HUES6 (cell line): ENCODE measurements around the gene ARRB1.

ENCODE experiments used
- H3K27ac ChIP-seq: 2 replicates; pipeline ENCODE4 v1.7.0; 2013; ENCODE audit warnings: low read depth, mild to moderate bottlenecking, low read length, inconsistent platforms
- H3K27me3 ChIP-seq: 2 replicates; pipeline ENCODE4 v1.6.1; 2013; ENCODE audit warnings: low read length; ENCODE audit not compliant: control insufficient read depth, insufficient read depth
- H3K36me3 ChIP-seq: 2 replicates; pipeline ENCODE4 v1.6.1; 2013; ENCODE audit warnings: low read length; ENCODE audit not compliant: control insufficient read depth, insufficient read depth
- H3K4me1 ChIP-seq: 2 replicates; pipeline ENCODE4 v1.6.1; 2013; ENCODE audit warnings: low read length; ENCODE audit not compliant: control insufficient read depth, insufficient read depth
- H3K4me3 ChIP-seq: 2 replicates; pipeline ENCODE4 v1.5.1; 2013; ENCODE audit warnings: low read depth, low read length
- H3K9ac ChIP-seq: one replicate; pipeline ENCODE4 v1.6.1; 2013; ENCODE audit warnings: mild to moderate bottlenecking, low read length
- H3K9me3 ChIP-seq: 2 replicates; pipeline ENCODE4 v1.6.1; 2013; ENCODE audit warnings: low read depth, low read length; ENCODE audit not compliant: control insufficient read depth, insufficient read depth

ARRB1 gene

GRCh38 chr11:75323609-75324008, 27.9 kb downstream of the ARRB1 start:
- Histone ChIP-seq H3K27ac (0 out of 2 replicates have a peak overlapping the region, but pooled peaks have one; percentile 42), H3K4me1 (peaks cover 64% of the 10 kb centered on the region), H3K27me3 (no peaks in the 10 kb centered on the region)

DNA sequence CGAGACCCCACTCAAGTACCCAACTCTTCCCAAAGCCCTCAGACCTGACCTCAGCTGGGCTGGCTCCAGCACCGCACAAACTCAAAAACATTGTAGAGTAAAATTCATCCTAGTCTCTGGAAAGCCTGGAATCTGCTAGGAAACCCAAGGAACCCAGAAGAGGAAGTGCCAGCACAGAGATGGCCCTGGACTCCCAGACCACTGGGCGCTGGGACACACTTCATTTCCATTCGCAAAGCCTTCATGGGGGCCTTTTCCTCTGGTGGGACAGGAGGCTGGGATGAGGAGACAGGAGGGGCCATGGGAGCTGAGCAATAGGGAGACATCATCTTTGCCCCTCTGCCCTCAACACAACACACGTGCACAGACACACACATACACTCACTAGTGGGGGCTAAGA, 30.8 kb downstream of the ARRB1 start:
- H3K27me3 ChIP-seq, result no peaks in the 10 kb centered on the region
- H3K4me1 ChIP-seq, result peaks cover 63% of the 10 kb centered on the region
- no peak overlapping the region for H3K4me3 ChIP-seq
- H3K27ac ChIP-seq, result peak overlapping the region; percentile 34; the same call in 1 of the 2 replicates
- H3K9me3 ChIP-seq, result no peaks in the 10 kb centered on the region
- no peak overlapping the region for H3K9ac ChIP-seq
- peaks cover 30% of the 10 kb centered on the region; the same call in 1 of the 2 replicates for H3K36me3 ChIP-seq

More at GRCh38 chr11:75323609-75324008, 27.9 kb downstream of the ARRB1 start:
- Histone ChIP-seq H3K4me3 (no peak overlapping the region), H3K36me3 (peaks cover 37% of the 10 kb centered on the region; the same call in 1 of the 2 replicates), H3K9ac (no peak overlapping the region), H3K9me3 (no peaks in the 10 kb centered on the region)

DNA sequence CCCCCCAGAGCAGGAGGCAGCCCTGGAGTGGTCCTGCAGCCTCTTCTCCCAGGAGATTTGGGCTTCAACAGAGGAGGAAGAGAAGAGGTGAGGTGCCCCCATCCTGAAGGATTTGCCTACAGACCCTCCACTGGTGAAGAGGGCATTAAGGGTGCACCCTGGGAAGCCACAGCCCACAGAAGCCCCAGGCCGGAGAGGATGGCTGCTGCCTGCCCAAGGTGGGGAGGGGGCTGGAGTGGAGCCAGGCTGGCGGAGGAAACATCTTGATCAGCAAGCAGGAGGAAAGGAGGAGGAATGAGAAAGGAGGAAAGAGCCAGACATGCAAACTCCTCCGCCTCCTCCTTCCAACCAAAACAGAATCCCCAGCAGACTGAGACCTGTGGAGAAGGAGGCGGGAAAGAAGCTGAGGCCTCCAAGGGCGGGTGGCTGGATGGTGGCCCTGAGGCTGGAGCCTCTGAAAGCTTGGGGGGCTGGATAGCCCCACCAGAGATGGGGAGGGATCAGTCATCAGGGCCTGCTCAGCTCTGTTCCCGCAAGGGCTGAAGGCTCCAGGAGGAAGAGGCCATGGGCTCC, 31.3 kb downstream of the ARRB1 start:
- Histone ChIP-seq H3K27me3 (no peaks in the 10 kb centered on the region), H3K9me3 (no peaks in the 10 kb centered on the region), H3K4me3 (no peak overlapping the region), H3K27ac (peak overlapping the region; percentile 34; the same call in 1 of the 2 replicates), H3K4me1 (peaks cover 66% of the 10 kb centered on the region), H3K9ac (no peak overlapping the region), H3K36me3 (peaks cover 28% of the 10 kb centered on the region; the same call in 1 of the 2 replicates)

GRCh38 chr11:75319035-75319877, 32.2 kb downstream of the ARRB1 start:
- H3K4me1 ChIP-seq, result peaks cover 65% of the 10 kb centered on the region

DNA sequence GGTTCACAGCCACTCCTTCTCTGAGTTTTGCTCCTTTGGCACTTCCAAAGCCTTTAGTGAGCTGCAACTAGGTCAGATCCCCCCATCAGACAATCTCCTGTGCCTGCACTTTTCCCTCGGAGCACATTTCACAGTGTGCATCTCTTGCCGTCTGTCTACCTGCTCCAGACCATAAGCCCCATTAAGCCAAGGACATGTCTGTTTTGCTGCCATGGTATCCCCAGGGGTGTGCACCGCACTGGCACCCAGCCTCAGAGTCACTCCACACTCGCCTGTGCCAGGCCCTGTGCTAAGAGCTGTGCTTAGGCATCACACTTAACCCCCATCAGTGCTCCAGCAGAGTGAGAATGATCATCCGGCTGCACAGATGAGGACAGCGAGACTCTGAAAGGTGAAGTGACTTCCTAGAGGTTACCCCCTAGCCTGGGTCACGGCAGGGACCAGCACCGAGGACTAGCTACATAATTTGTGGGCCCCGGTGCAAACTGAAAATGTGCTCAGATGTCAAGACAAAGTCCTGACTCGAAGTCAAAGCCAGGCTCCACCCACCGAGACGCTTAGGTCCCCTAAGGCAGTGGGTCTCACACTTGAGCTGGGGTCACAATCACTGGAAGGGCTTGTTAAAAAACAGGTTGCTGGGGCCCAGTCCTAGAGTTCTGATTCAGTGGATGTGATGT, 33.9 kb downstream of the ARRB1 start:
- Histone ChIP-seq H3K9ac (peak overlapping the region; percentile 50), H3K4me3 (no peak overlapping the region), H3K9me3 (no peaks in the 10 kb centered on the region), H3K27me3 (no peaks in the 10 kb centered on the region), H3K27ac (no peak overlapping the region), H3K4me1 (peaks cover 54% of the 10 kb centered on the region), H3K36me3 (peaks cover 15% of the 10 kb centered on the region; the same call in 1 of the 2 replicates)

More at GRCh38 chr11:75319035-75319877, 32.2 kb downstream of the ARRB1 start:
- Histone ChIP-seq H3K27me3 (no peaks in the 10 kb centered on the region), H3K4me3 (no peak overlapping the region), H3K27ac (no peak overlapping the region), H3K36me3 (peaks cover 24% of the 10 kb centered on the region; the same call in 1 of the 2 replicates), H3K9me3 (no peaks in the 10 kb centered on the region), H3K9ac (no peak overlapping the region)

DNA sequence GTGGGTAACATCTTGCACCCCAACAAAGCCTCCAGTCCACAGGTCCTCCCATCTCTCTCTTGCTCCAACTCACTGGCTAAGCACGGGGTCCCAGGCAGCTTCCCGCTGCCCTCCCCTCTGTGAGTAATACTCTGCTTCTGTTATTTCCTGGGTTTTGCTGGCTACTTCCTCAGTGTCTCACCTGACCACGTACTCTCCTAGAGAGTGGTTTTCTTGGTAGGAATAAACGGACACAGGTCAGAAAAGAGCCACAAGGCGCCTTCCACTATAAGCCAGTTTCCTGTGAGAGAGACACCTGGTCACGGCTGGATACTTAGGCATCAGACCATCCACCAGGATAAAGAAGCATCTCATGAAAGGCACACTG, 36.0 kb downstream of the ARRB1 start:
- Histone ChIP-seq H3K27me3 (no peaks in the 10 kb centered on the region), H3K4me1 (peaks cover 55% of the 10 kb centered on the region), H3K36me3 (peaks cover 8% of the 10 kb centered on the region; the same call in 1 of the 2 replicates), H3K27ac (no peak overlapping the region), H3K9ac (no peak overlapping the region), H3K9me3 (no peaks in the 10 kb centered on the region), H3K4me3 (no peak overlapping the region)

DNA sequence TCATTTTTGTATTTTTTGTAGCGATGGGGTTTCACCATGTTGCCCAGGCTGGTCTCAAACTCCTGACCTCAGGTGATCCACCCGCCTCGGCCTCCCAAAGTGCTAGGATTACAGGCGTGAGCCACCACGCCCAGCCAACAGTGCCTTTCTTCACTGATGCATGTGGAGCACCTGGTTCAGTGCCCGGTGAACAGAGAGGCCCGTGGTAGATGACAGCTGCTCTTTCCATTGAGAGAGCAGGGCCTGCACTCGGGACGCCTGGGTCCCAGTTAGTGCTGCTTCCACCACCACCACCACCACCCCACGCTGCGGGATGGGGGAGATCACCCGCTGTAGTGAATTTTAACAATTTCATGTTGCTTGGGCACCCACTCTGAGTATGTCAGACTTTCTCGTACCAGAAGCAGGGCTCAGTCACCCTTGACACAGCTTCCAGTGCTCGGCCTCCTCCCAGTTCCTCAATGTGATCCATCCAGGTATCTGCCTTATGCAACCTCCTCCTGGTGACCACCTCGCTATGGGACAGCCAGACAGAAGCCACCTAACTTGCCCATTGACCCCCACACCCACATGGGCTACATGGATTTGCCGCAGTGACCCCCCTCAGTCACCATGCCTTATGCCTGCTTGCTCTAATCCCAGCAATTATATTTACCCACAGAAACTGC, 36.6 kb downstream of the ARRB1 start:
- Histone ChIP-seq H3K4me3 (no peak overlapping the region), H3K36me3 (peaks cover 12% of the 10 kb centered on the region; the same call in 1 of the 2 replicates), H3K27ac (no peak overlapping the region), H3K4me1 (peaks cover 53% of the 10 kb centered on the region), H3K27me3 (no peaks in the 10 kb centered on the region), H3K9ac (no peak overlapping the region), H3K9me3 (no peaks in the 10 kb centered on the region)

- H3K27me3 ChIP-seq, result no peaks in the 10 kb centered on the region
- peaks cover 49% of the 10 kb centered on the region for H3K4me1 ChIP-seq
- H3K9me3 ChIP-seq, result no peaks in the 10 kb centered on the region
- peaks cover 17% of the 10 kb centered on the region; the same call in 1 of the 2 replicates for H3K36me3 ChIP-seq
- no peak overlapping the region for H3K4me3 ChIP-seq
- peak overlapping the region; percentile 11 for H3K9ac ChIP-seq
- no peak overlapping the region for H3K27ac ChIP-seq
Observed at GRCh38 chr11:75313513-75314272, 37.8 kb downstream of the ARRB1 start.

- Histone ChIP-seq H3K4me1 (peaks cover 51% of the 10 kb centered on the region), H3K9me3 (no peaks in the 10 kb centered on the region), H3K9ac (no peak overlapping the region), H3K36me3 (peaks cover 17% of the 10 kb centered on the region; the same call in 1 of the 2 replicates), H3K27ac (no peak overlapping the region), H3K27me3 (no peaks in the 10 kb centered on the region), H3K4me3 (no peak overlapping the region)
Observed at GRCh38 chr11:75312346-75312745, 39.1 kb downstream of the ARRB1 start.

- Histone ChIP-seq H3K4me1 (peaks cover 51% of the 10 kb centered on the region; the same call in 1 of the 2 replicates), H3K9ac (no peak overlapping the region), H3K4me3 (no peak overlapping the region), H3K27me3 (no peaks in the 10 kb centered on the region), H3K36me3 (peaks cover 17% of the 10 kb centered on the region; the same call in 1 of the 2 replicates), H3K9me3 (no peaks in the 10 kb centered on the region), H3K27ac (no peak overlapping the region)
Observed at GRCh38 chr11:75311858-75312288, 39.6 kb downstream of the ARRB1 start.
